Activated CD4-positive, alpha-beta T cell treated with anti-CD3 and anti-CD28 coated beads, Interleukin-10, Interleukin-2, amounts not matched to agents 100 ng/mL and 50 ng/mL, durations not matched to agents 16 hours and 8 hours (primary cell): ENCODE results near the gene TRIM7.
"Not testable (repeated sequence)": the region's sequence is repeated elsewhere in the genome, so short reads cannot be mapped to it uniquely, and the experiment has no call there.

Source experiments
- DNase-seq: peaks from one replicate; pipeline ENCODE4 v3.0.0-alpha.2; 2020

TRIM7 gene

GRCh38 chr5:181232593-181232992, 27.6 kb upstream of the TRIM7 start:
- no peak for DNase-seq

GRCh38 chr5:181231432-181231831, 26.4 kb upstream of the TRIM7 start:
- DNase-seq: no peak

DNA sequence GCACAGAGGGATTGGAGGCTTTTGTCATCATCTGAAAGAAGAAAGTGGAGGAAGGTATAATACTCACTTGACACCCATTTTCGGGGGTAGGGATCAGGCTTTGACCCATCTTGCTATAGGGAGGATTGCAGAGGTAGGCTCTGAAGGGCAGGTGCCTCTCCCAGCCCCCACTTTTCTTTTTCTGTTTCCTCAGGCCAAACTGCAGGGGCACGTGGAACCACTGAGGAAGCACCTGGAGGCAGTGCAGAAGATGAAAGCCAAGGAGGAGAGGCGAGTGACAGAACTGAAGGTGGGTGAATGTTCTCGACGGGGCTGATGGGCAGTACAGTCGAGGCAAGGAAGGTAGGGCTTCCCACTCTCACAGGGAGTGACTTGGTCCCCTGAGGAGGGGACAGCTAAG, 25.6 kb upstream of the TRIM7 start:
- no peak for DNase-seq

DNA sequence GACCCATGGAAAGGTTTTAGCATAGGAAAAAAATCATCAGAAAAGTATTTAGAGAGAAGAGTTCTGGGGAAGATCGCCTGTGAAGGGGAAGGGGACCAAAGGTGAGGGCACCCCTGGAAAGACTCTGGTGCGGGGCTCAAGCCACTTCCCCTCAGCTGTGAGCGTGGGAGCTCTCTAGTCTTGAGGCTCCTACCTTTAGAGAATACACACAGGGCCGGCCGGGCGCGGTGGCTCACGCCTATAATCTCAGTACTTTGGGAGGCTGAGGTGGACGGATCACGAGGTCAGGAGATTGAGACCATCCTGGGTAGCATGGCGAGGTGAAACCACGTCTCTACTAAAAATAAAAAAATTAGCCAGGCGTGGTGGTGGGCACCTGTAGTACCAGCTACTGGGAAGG, 25.0 kb upstream of the TRIM7 start:
- DNase-seq: no peak

DNA sequence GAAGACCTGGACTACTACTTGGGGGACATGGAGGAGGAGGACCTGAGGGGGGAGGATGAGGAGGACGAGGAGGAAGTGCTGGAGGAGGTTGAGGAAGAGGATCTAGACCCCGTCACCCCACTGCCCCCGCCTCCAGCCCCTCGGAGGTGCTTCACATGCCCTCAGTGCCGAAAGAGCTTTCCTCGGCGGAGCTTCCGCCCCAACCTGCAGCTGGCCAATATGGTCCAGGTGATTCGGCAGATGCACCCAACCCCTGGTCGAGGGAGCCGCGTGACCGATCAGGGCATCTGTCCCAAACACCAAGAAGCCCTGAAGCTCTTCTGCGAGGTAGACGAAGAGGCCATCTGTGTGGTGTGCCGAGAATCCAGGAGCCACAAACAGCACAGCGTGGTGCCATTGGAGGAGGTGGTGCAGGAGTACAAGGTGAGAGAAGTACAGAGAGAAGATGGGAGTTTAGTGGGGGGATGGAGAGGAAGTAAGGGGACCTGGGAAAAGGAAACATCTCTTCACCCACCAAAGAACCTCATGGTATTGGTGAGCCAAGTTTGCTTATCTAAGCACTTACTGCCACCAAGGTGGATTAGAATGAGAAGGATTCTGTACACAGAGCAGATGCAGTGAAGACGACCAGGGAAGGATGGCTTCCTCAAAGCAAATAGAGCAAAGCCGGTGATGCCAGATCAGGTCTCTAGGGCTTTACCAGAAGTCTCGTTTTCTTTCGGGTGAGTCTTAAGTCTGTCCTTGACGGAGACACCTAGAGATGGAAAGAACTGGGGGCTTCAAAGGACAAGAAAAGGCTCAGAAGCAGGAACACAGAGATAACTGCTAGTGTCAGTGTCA, 19.6 kb upstream of the TRIM7 start:
- DNase-seq: peak; percentile 48

DNA sequence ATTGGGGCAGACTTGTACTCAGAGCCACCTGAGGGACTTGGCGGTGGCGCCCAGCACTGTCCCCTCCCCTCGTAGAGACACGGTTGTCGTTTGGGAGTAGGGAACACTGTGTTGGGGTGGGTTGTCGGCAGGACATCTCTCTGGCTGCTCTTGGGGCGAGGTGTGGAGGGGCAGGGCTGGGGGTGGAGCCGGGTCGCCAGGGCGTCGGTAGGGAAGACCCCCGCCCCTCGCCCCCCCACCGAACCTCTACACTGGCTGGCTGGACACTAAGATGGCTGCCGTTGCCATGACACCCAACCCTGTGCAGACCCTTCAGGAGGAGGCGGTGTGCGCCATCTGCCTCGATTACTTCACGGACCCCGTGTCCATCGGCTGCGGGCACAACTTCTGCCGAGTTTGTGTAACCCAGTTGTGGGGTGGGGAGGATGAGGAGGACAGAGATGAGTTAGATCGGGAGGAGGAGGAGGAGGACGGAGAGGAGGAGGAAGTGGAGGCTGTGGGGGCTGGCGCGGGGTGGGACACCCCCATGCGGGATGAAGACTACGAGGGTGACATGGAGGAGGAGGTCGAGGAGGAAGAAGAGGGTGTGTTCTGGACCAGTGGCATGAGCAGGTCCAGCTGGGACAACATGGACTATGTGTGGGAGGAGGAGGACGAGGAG, 18.9 kb upstream of the TRIM7 start:
- peak; percentile 60 for DNase-seq

DNA sequence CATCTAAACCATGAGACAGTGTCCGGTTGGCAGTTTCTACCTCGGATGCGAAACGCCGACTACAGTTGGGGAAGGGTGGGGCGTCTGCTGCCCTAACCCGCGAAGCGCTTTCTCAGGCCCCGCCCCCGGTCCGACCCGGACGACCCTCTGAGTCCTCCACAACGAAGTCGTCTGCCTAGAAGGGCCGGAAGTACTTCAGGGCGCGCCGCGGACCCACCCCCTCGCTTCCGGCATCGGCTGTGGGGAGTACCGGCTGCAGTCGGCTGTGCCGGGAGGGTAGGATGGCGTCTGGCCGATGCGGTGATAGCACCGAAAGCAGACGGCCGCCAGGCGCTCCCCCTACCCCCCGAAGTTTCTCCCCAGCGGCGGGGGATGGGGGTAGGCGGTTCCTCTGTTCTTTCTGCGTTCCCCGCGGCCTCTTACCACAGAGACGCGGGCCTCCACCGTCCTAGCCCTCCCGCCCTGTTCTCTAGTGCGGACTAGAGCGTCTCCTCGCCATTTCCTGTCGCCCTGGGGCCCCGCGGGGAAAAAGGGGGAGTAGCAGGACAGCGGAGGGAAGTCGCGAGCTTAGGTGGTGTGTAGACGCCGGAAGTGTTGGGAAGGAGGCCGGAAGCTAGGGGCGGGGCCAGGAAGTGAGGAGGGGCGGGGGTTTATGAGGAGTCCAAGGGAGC, 18.2 kb upstream of the TRIM7 start, which contains the start of gene TRIM41:
TSS of gene TRIM41 (plus strand) at position 224 of the 671 bp plus-strand sequence. CDS start 719 bp downstream, outside the sequence.
- peak; percentile 100 for DNase-seq

DNA sequence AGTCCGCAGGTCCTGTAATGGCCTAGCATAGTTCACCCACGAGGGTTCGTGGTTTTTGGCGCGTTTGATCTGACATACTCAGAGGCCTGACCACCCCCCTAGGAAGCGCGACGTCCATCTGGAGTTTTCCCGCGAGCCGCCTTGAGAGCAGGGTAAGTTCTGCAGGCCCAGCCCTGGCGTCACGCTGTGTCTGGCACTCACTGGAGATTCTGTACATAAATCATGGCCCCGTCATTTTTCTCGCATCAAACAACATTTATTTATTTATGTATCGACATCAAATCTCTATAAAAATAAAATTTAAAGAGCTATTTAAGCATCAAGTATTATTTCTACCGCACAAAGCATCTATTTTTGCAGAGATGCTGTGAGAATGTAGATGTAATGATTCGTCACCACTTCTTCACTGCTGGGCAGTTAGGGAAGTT, 17.6 kb upstream of the TRIM7 start:
- no peak for DNase-seq

DNA sequence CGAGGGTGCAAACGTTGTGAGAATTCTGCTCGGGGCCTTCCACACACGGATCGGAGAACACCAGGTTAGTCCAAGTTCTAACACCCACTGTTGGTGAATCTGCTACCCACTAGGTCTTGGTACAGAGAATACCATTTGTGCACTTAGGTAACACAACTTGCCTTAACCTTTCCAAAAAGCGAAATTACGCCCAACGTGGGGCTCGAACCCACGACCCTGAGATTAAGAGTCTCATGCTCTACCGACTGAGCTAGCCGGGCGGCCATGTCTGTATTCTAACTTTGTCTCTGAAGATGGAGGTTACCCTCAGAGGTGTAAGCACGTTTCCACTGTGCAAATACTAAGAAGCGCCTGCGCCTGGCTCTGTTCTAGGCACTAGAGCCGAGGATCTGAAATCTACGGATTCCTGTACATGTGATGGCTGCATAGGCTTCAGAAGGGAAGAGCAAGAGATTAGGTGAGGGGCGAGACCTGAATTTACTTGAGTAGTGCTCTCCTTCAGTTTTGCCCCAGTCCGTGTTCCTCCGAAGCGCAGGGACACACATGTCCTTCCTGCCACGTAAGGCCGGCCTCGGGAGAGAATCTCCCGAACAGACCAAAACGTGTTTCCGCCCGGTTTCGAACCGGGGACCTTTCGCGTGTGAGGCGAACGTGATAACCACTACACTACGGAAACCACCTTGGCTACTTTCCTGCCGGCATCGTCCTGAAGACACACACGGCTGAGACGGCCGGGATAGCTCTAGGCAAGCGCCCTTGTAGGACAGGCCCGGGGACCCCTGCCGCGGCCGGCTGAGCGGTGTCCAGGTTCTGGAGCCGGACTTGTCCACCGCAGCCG, 17.0 kb upstream of the TRIM7 start:
- DNase-seq: peak; percentile 98

- no peak for DNase-seq
These were observed 16.3 kb upstream of the TRIM7 start for GRCh38 chr5:181221105-181221791.

DNA sequence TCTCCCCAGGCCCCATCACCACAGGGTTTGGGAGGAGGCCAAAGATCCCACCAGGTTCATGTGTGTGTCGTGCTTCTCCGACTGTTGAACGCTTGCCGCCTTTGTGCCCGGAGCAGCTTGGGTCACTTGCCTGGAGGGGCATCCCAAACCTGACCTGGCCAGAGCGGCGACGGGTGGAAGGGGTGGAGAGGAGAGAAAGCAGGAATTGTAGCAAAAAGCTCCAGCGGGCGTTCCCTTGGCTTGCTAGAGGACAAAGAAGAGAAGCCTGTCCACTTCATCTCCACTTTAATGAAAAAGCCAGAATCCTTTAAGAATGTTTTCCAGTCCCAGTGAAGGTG, 15.2 kb upstream of the TRIM7 start:
- no peak for DNase-seq

- DNase-seq: no peak
These were observed 14.5 kb upstream of the TRIM7 start for GRCh38 chr5:181219262-181220177.

DNA sequence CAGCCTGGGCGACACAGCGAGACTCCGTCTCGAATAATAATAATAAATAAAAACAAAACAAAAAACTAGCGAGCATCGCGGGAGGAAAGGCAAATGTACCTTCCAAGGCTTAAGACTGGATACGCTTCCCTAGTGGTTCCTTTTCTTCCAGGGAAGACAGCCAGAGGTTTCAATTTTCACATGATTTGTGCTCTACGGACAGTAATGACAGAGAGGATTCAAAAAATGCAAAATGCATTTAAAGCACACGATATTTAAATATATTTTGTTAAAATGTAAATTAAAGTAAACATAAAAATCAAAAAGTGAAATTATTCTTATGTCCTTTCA, 13.8 kb upstream of the TRIM7 start:
- DNase-seq: no peak

DNA sequence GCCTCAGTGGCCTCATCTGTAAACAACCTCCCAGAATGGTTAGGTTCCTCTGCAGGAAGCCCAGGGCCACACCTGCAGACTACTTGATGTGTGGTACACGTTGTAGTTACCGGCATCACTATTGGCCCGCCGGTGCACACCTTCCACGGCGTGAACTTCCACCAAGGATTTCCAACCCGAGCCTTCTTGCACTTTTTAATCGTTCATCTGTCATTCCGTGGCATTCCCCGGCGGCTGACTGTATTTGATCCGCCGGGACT, 12.7 kb upstream of the TRIM7 start:
- no peak for DNase-seq

GRCh38 chr5:181217111-181217802, 12.3 kb upstream of the TRIM7 start:
- DNase-seq: peak; percentile 80

- peak; percentile 64 for DNase-seq
These were observed 11.3 kb upstream of the TRIM7 start for GRCh38 chr5:181215997-181216989.

DNA sequence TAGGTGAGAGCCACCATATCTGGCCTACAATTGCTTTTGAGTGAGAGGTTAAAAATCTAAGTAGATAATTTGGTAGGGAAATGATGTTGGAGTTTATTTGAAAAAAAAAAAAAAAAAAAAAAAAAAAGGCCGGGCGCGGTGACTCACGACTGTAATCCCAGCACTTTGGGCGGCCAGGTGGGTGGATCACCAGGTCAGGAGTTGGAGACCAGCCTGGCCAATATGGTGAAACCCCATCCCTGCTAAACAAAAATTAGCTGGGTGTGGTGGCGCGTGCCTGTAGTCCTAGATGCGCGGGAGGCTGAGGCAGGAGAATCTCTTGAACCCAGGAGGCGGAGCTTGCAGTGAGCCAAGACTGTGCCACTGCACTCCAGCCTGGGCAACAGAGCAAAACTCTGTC, 9.3 kb upstream of the TRIM7 start:
- not testable (repeated sequence) for DNase-seq

DNA sequence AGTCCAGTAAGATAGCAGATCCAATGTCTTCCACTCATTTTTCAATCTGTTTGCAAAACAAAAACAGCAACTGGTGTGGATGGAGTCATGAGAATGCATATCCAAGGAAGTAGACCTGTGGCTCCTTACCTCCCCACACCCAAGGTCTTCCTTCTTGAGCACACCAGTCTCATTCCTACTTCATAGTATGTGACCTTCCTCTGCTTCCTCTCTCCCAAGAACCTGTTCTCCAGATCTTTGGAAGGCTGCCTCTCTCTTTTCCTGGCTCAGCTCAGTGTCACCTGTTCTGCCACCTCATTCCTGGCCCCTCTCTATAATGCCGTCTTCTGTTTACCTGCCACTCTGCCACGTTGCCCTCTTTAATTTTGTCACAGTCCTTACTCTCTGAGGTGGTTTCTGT, 7.9 kb upstream of the TRIM7 start:
- DNase-seq: no peak

DNA sequence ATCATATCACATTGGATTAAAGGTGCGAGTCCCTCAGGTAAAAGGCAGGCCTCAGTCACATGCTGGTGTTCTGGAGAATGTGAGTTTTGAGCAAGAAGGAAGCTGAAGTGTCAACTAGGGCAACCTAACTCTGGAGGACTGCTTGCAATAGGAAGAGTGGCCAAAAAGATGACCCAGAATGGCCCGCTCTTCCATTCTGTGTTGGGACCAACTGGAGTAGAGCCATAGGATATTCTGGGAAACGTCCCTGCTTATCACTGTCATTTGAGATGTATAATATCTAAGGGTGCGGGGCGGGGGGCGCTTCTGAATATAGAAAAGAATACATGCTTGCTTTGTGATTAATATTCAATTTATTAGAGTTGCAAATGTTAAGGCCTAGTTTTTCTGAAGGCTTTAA, 7.1 kb upstream of the TRIM7 start:
- no peak for DNase-seq

- DNase-seq: no peak
These were observed 6.2 kb upstream of the TRIM7 start for GRCh38 chr5:181211208-181211607.
